ENCODE results near the gene HSPA4.

DNA sequence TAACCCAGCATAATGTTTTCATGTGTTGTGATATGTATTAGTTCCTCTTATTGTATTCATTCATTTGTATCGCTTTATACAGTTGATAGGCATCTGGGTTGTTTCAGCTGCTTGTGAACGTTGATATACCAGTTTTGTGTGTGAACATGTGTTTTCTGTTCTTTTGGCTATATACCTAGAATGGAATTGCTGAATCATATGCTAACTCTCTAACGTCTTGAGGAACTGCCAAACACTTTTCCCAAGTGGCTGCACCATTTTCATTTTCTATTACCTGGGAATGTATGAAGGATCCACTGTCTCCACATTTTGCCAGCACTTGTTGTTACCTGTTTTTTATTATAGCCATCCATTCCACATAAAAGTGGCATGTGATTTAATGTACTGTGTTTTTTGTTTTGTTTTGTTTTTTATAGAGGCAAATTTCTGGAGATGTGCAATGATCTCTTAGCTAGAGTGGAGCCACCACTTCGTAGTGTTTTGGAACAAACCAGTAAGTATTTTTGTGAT is 34.6 kb downstream of the HSPA4 start:
- TF ChIP-seq, protein P1, sequence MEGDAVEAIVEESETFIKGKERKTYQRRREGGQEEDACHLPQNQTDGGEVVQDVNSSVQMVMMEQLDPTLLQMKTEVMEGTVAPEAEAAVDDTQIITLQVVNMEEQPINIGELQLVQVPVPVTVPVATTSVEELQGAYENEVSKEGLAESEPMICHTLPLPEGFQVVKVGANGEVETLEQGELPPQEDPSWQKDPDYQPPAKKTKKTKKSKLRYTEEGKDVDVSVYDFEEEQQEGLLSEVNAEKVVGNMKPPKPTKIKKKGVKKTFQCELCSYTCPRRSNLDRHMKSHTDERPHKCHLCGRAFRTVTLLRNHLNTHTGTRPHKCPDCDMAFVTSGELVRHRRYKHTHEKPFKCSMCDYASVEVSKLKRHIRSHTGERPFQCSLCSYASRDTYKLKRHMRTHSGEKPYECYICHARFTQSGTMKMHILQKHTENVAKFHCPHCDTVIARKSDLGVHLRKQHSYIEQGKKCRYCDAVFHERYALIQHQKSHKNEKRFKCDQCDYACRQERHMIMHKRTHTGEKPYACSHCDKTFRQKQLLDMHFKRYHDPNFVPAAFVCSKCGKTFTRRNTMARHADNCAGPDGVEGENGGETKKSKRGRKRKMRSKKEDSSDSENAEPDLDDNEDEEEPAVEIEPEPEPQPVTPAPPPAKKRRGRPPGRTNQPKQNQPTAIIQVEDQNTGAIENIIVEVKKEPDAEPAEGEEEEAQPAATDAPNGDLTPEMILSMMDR (IDR thresholded peaks at IDR 0.05; ENCODE audit: poor library complexity, severe bottlenecking), result no peak
- TF ChIP-seq, protein P2, sequence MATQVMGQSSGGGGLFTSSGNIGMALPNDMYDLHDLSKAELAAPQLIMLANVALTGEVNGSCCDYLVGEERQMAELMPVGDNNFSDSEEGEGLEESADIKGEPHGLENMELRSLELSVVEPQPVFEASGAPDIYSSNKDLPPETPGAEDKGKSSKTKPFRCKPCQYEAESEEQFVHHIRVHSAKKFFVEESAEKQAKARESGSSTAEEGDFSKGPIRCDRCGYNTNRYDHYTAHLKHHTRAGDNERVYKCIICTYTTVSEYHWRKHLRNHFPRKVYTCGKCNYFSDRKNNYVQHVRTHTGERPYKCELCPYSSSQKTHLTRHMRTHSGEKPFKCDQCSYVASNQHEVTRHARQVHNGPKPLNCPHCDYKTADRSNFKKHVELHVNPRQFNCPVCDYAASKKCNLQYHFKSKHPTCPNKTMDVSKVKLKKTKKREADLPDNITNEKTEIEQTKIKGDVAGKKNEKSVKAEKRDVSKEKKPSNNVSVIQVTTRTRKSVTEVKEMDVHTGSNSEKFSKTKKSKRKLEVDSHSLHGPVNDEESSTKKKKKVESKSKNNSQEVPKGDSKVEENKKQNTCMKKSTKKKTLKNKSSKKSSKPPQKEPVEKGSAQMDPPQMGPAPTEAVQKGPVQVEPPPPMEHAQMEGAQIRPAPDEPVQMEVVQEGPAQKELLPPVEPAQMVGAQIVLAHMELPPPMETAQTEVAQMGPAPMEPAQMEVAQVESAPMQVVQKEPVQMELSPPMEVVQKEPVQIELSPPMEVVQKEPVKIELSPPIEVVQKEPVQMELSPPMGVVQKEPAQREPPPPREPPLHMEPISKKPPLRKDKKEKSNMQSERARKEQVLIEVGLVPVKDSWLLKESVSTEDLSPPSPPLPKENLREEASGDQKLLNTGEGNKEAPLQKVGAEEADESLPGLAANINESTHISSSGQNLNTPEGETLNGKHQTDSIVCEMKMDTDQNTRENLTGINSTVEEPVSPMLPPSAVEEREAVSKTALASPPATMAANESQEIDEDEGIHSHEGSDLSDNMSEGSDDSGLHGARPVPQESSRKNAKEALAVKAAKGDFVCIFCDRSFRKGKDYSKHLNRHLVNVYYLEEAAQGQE (IDR thresholded peaks at IDR 0.05; ENCODE audit: borderline replicate concordance), result no peak

Measured in neural cell (in vitro differentiated cells).